H9 (cell line): ENCODE measurements around the gene GAS2. TPM values are rescaled to one million over a fixed set of nuclear protein-coding genes. Genes with fewer than 3 reads are reported as not detected.

Experiments
- DNase-seq: peaks from one replicate; pipeline ENCODE4 v3.0.0-alpha.2; 2017
- H2AFZ ChIP-seq: one replicate; pipeline ENCODE4 v1.6.1; 2013; ENCODE audit warnings: mild to moderate bottlenecking, low read length, control low read depth, moderate library complexity
- H2AK5ac ChIP-seq: 2 replicates; pipeline ENCODE4 v1.6.1; 2013; ENCODE audit warnings: low read length, control low read depth, mixed read lengths; ENCODE audit not compliant: insufficient read length
- H2BK120ac ChIP-seq: one replicate; pipeline ENCODE4 v1.6.1; 2013; ENCODE audit warnings: low read depth, mild to moderate bottlenecking, low read length, control low read depth, inconsistent platforms; ENCODE audit not compliant: poor library complexity, severe bottlenecking
- H2BK12ac ChIP-seq: 2 replicates; pipeline ENCODE4 v1.6.1; 2013; ENCODE audit warnings: low read length, control low read depth, mixed read lengths, low read depth; ENCODE audit not compliant: insufficient read length
- H2BK15ac ChIP-seq: 2 replicates; pipeline ENCODE4 v1.6.1; 2013; ENCODE audit warnings: low read depth, low read length, control low read depth
- H2BK20ac ChIP-seq: one replicate; pipeline ENCODE4 v1.6.1; 2013; ENCODE audit warnings: low read depth, mild to moderate bottlenecking, low read length, control low read depth, inconsistent platforms; ENCODE audit not compliant: poor library complexity, severe bottlenecking
- H2BK5ac ChIP-seq: 2 replicates; pipeline ENCODE4 v1.6.1; 2013; ENCODE audit warnings: low read length, control low read depth, mixed read lengths; ENCODE audit not compliant: insufficient read length
- H3K14ac ChIP-seq: 2 replicates; pipeline ENCODE4 v1.6.1; 2013; ENCODE audit warnings: low read length, control low read depth; ENCODE audit not compliant: insufficient read depth
- H3K18ac ChIP-seq: 2 replicates; pipeline ENCODE4 v1.6.1; 2013; ENCODE audit warnings: low read depth, mild to moderate bottlenecking, mixed read lengths, low read length, control low read depth; ENCODE audit not compliant: insufficient read length
- H3K23ac ChIP-seq: 2 replicates; pipeline ENCODE4 v1.6.1; 2013; ENCODE audit warnings: low read length, control low read depth, mixed read lengths, low read depth; ENCODE audit not compliant: insufficient read length
- H3K23me2 ChIP-seq: 2 replicates; pipeline ENCODE4 v1.6.1; 2013; ENCODE audit warnings: low read depth, mild to moderate bottlenecking, mixed read lengths, low read length, control low read depth; ENCODE audit not compliant: insufficient read length, poor library complexity, severe bottlenecking
- H3K27ac ChIP-seq: 2 replicates; pipeline ENCODE4 v1.5.1; 2013; ENCODE audit warnings: low read length, control low read depth, mixed read lengths, low read depth; ENCODE audit not compliant: insufficient read length
- H3K27me3 ChIP-seq: 2 replicates; pipeline ENCODE4 v1.6.1; 2013; ENCODE audit warnings: low read length, control low read depth, inconsistent platforms; ENCODE audit not compliant: insufficient read depth
- H3K4ac ChIP-seq: 2 replicates; pipeline ENCODE4 v1.6.1; 2013; ENCODE audit warnings: low read depth, mild to moderate bottlenecking, control low read depth, inconsistent platforms, low read length, moderate library complexity
- H3K4me1 ChIP-seq: 2 replicates; pipeline ENCODE4 v1.6.1; 2013; ENCODE audit warnings: low read length, control low read depth, inconsistent platforms; ENCODE audit not compliant: insufficient read depth
- H3K4me2 ChIP-seq: 2 replicates; pipeline ENCODE4 v1.6.1; 2013; ENCODE audit warnings: low read length, control low read depth, mixed read lengths; ENCODE audit not compliant: insufficient read length, insufficient read depth
- H3K56ac ChIP-seq: 2 replicates; pipeline ENCODE4 v1.6.1; 2013; ENCODE audit warnings: low read depth, mild to moderate bottlenecking, mixed read lengths, low read length, control low read depth; ENCODE audit not compliant: insufficient read length
- H3K79me1 ChIP-seq: 2 replicates; pipeline ENCODE4 v1.6.1; 2013; ENCODE audit warnings: low read depth, mild to moderate bottlenecking, moderate library complexity, low read length, control low read depth, inconsistent platforms; ENCODE audit not compliant: insufficient read depth, poor library complexity, severe bottlenecking
- H3K79me2 ChIP-seq: 2 replicates; pipeline ENCODE4 v1.6.1; 2013; ENCODE audit warnings: low read length, control low read depth, inconsistent platforms; ENCODE audit not compliant: insufficient read depth
- H3K9ac ChIP-seq: 2 replicates; pipeline ENCODE4 v1.6.1; 2013; ENCODE audit warnings: low read length, control low read depth, mixed read lengths; ENCODE audit not compliant: insufficient read length; ENCODE audit errors: extremely low read depth
- H3K9me3 ChIP-seq: one replicate; pipeline ENCODE4 v1.6.1; 2013; ENCODE audit warnings: low read depth, low read length, inconsistent platforms; ENCODE audit not compliant: control insufficient read depth
- H3T11ph ChIP-seq: one replicate; pipeline ENCODE4 v1.6.1; 2013; ENCODE audit warnings: mild to moderate bottlenecking, low read length, control low read depth, inconsistent platforms
- H4K20me1 ChIP-seq: one replicate; pipeline ENCODE4 v1.6.1; 2013; ENCODE audit not compliant: control insufficient read depth, insufficient read length, insufficient read depth
- H4K5ac ChIP-seq: 2 replicates; pipeline ENCODE4 v1.6.1; 2013; ENCODE audit warnings: low read depth, mild to moderate bottlenecking, mixed read lengths, low read length, control low read depth; ENCODE audit not compliant: insufficient read length
- H4K8ac ChIP-seq: replicated peaks from 2 replicates; pipeline ENCODE4 v1.6.1; 2013; ENCODE audit warnings: low read length, control low read depth, mixed read lengths, low read depth; ENCODE audit not compliant: insufficient read length
- H4K91ac ChIP-seq: 2 replicates; pipeline ENCODE4 v1.6.1; 2013; ENCODE audit warnings: low read depth, mild to moderate bottlenecking, moderate library complexity, mixed read lengths, low read length, control low read depth; ENCODE audit not compliant: insufficient read length
- H3K27ac Mint-ChIP-seq, 3 experiments: 2 replicates in 2 of 3; 3 replicates in 1 of 3; pipeline ENCODE4 v1.8.0; 2020 to 2021; ENCODE audit warnings: mixed read lengths in 3 of 3, mild to moderate bottlenecking in 1 of 3, moderate library complexity in 1 of 3
- H3K27me3 Mint-ChIP-seq: 2 replicates; pipeline ENCODE4 v1.8.0; 2021; ENCODE audit warnings: low read depth, mild to moderate bottlenecking, moderate library complexity, mixed read lengths
- H3K36me3 Mint-ChIP-seq, 3 experiments: 2 replicates in 2 of 3; 3 replicates in 1 of 3; pipeline ENCODE4 v1.8.0; 2020 to 2021; ENCODE audit warnings: low read depth in 3 of 3, mixed read lengths in 3 of 3; ENCODE audit not compliant: insufficient read depth in 1 of 3
- H3K4me1 Mint-ChIP-seq, 2 experiments: 2 replicates each; pipeline ENCODE4 v1.8.0; 2020; ENCODE audit warnings: mixed read lengths in 2 of 2
- H3K4me3 Mint-ChIP-seq, 2 experiments: 2 replicates in 1 of 2; 3 replicates in 1 of 2; pipeline ENCODE4 v1.8.0; 2020 to 2021; ENCODE audit warnings: mild to moderate bottlenecking in 2 of 2, mixed read lengths in 2 of 2, moderate library complexity in 1 of 2
- H3K9me3 Mint-ChIP-seq, 2 experiments: 2 replicates in 1 of 2; 3 replicates in 1 of 2; pipeline ENCODE4 v1.8.0; 2020; ENCODE audit warnings: mild to moderate bottlenecking in 2 of 2, mixed read lengths in 2 of 2, moderate library complexity in 1 of 2
- CTCF ChIP-seq: fragments of 200-600 bp; sonication (generic); conservative IDR thresholded peaks from 3 replicates; pipeline ENCODE4 v1.8.0; 2021; ENCODE audit warnings: antibody characterized with exemption, mild to moderate bottlenecking
- WGBS: extraction: QIAGEN DNeasy Blood & Tissue Kit; methylation state at CpG from one replicate; pipeline ENCODE4 v1.1.7; 2013; ENCODE audit warnings: missing lambda C conversion rate, low lambda C conversion rate, mixed read lengths; ENCODE audit not compliant: insufficient read length; ENCODE audit errors: extremely low coverage; 5-methylcytosine and 5-hydroxymethylcytosine counted together
- total RNA-seq: library from RNA; stranded (reverse); gene quantifications from 2 replicates; pipeline ENCODE4 v1.2.1, GENCODE V29; 2021

GAS2 gene
- total RNA-seq, 1 experiment from 2014 or later = 1.7 TPM

GRCh38 chr11:22859756-22860155 is 193.3 kb downstream of the GAS2 start:
- Histone ChIP-seq H3K9ac (no peak overlapping the region), H4K91ac (no peak overlapping the region), H3K18ac (no peak overlapping the region), H3K56ac (no peak overlapping the region), H2BK12ac (no peak overlapping the region), H2AFZ (no peak overlapping the region), H3K27ac (no peak overlapping the region), H3K79me1 (no peaks in the 10 kb centered on the region), H4K5ac (no peak overlapping the region), H2BK5ac (no peak overlapping the region), H3K14ac (no peak overlapping the region), H4K8ac (no peak overlapping the region), H3K4me1 (no peaks in the 10 kb centered on the region; the same call in 1 of the 2 replicates), H4K20me1 (no peaks in the 10 kb centered on the region), H3K9me3 (no peaks in the 10 kb centered on the region), H2AK5ac (no peak overlapping the region), H3K4ac (no peak overlapping the region), H2BK15ac (no peak overlapping the region), H2BK120ac (no peak overlapping the region), H3T11ph (no peak overlapping the region), H3K4me2 (no peak overlapping the region), H3K23ac (no peak overlapping the region), H3K79me2 (no peaks in the 10 kb centered on the region), H3K27me3 (no peaks in the 10 kb centered on the region), H2BK20ac (no peak overlapping the region), H3K23me2 (no peaks in the 10 kb centered on the region)
- TF ChIP-seq CTCF = no peak
- WGBS = no CpG with 5 or more reads among the region's 6 CpGs
- peaks cover under 1% of the 10 kb centered on the region in 2 experiments; a peak in 1 of 5 replicates for H3K9me3 Mint-ChIP-seq
- peaks cover 4 to 7% of the 10 kb centered on the region in 2 experiments for H3K4me1 Mint-ChIP-seq
- no peaks in the 10 kb centered on the region; the same call in 1 of the 2 replicates for H3K27me3 Mint-ChIP-seq
- H3K27ac Mint-ChIP-seq = no peak overlapping the region
- no peak overlapping the region for H3K4me3 Mint-ChIP-seq
- peaks cover 0 to 6% (median 0%) of the 10 kb centered on the region in 3 experiments; a peak in 2 of 7 replicates for H3K36me3 Mint-ChIP-seq
- DNase-seq = no peak
